ENCODE results near the gene LGR4.

LGR4 gene

DNA sequence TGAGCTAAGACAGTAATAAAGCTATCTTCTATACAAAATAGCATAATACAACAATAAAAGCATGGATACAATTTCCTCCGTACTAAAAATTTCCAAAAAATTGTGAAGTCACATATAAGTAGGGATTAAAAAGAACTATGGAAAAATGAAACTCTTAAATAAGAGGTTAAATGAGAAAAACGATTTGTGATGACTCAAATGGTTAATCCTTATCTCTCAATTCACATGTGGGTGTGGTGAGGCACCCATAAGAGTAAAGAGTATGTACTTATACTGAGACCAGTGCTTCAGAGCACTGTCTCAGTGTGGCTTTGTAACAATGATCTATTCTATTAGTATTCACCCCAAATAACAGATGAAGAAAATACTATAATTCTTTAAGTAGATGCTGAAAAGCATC, 84.6 kb downstream of the LGR4 start:
- TF ChIP-seq, protein P1, sequence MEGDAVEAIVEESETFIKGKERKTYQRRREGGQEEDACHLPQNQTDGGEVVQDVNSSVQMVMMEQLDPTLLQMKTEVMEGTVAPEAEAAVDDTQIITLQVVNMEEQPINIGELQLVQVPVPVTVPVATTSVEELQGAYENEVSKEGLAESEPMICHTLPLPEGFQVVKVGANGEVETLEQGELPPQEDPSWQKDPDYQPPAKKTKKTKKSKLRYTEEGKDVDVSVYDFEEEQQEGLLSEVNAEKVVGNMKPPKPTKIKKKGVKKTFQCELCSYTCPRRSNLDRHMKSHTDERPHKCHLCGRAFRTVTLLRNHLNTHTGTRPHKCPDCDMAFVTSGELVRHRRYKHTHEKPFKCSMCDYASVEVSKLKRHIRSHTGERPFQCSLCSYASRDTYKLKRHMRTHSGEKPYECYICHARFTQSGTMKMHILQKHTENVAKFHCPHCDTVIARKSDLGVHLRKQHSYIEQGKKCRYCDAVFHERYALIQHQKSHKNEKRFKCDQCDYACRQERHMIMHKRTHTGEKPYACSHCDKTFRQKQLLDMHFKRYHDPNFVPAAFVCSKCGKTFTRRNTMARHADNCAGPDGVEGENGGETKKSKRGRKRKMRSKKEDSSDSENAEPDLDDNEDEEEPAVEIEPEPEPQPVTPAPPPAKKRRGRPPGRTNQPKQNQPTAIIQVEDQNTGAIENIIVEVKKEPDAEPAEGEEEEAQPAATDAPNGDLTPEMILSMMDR (conservative IDR thresholded peaks at IDR 0.05; ENCODE audit: low read depth, low read length): no peak
- no peak overlapping the region for H3K4me3 ChIP-seq (ENCODE audit: low read length)
- DNase-seq (ENCODE audit: low read depth): no peak

DNA sequence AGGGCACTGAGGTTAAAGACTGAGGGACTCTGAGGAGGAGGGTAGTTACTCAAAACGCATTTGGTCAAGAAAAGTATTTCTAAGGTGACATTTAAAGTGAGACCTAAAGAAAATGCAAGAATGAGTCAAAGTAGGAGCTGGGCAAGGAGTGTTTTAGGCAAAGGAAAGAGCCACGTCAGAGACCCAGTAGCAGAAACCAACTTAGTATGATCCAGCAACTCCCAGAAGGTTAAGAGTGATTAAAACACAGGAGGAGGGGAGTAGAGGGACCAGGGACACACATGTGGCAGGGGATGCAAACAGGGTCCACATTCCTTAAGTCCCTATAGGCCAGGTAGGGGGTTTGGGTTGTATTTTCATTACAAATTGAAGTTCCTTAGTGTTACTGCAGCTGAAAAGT, 85.2 kb downstream of the LGR4 start:
- no peak for DNase-seq (ENCODE audit: low read depth)
- TF ChIP-seq, protein P1 (conservative IDR thresholded peaks at IDR 0.05; ENCODE audit: low read depth, low read length): no peak
- H3K4me3 ChIP-seq (ENCODE audit: low read length): no peak overlapping the region

DNA sequence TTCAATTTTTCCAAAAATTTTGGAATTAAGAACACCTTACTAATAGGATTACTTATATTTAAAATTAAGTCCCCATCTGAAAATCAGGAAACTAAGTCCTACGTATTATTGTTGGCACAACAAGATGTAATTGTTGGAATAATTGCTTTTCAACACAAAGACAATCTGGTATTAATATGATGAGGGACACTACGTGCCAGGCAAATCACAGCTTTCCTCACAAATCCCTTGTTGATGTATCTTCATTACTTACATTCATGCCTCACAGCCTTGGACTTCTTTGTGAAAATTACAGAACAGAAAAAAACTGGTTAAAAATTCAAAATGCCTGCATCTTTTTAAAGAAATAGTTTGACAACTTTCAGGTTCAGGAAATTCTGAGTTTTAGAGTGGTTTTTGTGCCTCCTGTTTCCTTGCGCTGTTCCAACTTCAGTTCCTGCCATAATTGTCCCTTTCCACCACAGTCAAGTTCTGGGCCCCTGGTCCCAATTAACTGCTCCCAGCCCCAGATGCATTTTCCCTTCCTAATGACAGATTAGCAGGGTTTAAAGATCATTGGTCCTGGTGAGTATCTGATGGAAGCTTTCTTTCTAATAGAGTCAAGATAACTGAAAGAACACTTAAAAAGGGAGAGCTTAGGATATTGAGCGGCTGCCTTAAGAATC, 86.3 kb downstream of the LGR4 start:
- no peak for DNase-seq (ENCODE audit: low read depth)
- TF ChIP-seq, protein P1 (conservative IDR thresholded peaks at IDR 0.05; ENCODE audit: low read depth, low read length): no peak
- H3K4me3 ChIP-seq (ENCODE audit: low read length): no peak overlapping the region

DNA sequence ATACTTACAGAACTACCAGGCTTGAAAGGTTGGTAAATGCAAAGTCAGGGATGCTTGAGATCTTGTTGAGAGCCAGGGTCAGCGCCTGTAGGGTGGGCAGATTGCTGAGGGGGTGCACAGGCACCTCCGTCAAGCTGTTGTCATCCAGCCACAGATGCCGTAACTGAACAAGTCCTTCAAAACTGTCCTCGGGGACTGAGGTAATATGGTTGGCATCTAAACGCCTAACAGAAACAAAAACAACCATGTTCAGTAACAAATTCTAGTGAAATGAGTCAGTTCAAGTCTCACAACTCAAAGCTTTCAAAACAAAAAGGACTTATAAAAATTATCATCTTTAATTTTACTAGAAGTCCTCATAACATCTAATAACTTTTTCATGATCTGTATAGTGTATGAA, 87.3 kb downstream of the LGR4 start:
- no peak overlapping the region for H3K4me3 ChIP-seq (ENCODE audit: low read length)
- TF ChIP-seq, protein P1 (conservative IDR thresholded peaks at IDR 0.05; ENCODE audit: low read depth, low read length): no peak
- DNase-seq (ENCODE audit: low read depth): peak; percentile 40

DNA sequence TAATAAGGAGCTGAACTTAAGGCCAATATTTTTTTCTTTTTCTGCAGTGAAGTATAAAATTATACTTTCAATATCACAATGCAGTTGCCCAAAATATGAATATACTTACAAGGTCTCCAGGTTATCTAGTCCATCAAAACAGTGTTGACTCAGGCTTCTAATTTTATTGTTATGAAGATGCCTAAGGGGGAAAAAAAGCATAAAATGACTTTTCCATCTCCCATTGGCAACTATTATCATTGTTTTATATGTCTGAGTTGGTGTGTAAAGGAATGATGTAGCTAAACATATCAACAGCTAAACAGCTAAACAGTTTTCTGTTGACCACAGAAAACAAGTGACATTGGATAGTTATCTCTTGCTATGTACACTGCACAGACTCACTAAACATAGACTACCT, 88.4 kb downstream of the LGR4 start:
- DNase-seq (ENCODE audit: low read depth): no peak
- TF ChIP-seq, protein P1 (conservative IDR thresholded peaks at IDR 0.05; ENCODE audit: low read depth, low read length): no peak
- H3K4me3 ChIP-seq (ENCODE audit: low read length): no peak overlapping the region

DNA sequence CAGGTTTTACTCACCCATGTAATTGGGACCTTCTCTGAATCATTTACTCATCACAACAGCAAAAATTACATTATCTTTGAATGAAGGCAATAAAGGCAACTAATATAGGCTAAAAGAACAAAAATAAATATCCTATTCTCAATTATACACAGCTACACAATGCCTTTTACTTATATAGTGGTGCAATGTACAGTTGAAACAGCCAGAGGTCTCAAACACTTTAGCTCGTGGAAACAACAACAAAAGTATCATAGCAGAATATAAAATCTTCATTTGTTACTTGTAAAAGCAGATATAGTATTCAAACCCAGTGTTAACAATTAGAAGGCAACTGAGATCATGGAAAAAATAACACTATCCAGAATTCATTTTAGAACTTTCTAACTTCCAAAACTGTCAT, 88.9 kb downstream of the LGR4 start:
- DNase-seq (ENCODE audit: low read depth): no peak
- H3K4me3 ChIP-seq (ENCODE audit: low read length): no peak overlapping the region
- TF ChIP-seq, protein P1 (conservative IDR thresholded peaks at IDR 0.05; ENCODE audit: low read depth, low read length): no peak

DNA sequence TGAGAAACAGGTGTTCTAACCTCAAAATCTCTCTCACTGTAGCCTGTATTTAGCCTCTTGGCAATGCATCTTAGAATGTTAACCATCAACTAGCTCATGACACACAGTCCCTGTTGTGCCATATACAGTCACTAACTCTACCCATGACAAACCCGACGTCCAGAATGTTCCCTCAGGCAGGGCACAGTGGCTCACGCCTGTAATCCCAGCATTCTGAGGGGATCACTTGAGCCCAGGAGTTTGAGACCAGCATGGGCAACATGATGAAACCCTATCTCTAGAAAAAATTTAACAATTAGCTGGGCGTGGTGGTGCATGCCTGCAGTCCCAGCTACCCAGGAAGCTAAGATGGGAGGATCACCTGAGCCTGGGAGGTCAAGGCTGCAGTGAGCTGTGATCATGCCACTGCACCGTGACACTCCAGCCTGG, 91.3 kb downstream of the LGR4 start:
- no peak overlapping the region for H3K4me3 ChIP-seq (ENCODE audit: low read length)
- TF ChIP-seq, protein P1 (conservative IDR thresholded peaks at IDR 0.05; ENCODE audit: low read depth, low read length): no peak
- DNase-seq (ENCODE audit: low read depth): no peak
